H1 (cell line): Measurements from ENCODE around the gene TBC1D16. TPM values are rescaled to one million over a fixed set of nuclear protein-coding genes. Genes with fewer than 3 reads are reported as not detected.

Source experiments
- CTCF ChIA-PET: fragments of 300-600 bp; sonication (Branson Sonifier 250); formaldehyde crosslinking; loops from one replicate; lab custom pipeline; 2021; ENCODE audit not compliant: partially characterized antibody; lab: Charles Lee
- POLR2A ChIA-PET: fragments of 300-600 bp; sonication (Branson Sonifier 250); formaldehyde crosslinking; loops from one replicate; lab custom pipeline; 2021; ENCODE audit warnings: inconsistent platforms; ENCODE audit not compliant: partially characterized antibody; lab: Charles Lee
- DNase-seq, 2 experiments: peaks; one replicate each; pipeline versions ENCODE4 v3.0.0 to v3.0.0-alpha.2; 2010 to 2022; ENCODE audit warnings: low spot score in 2 of 2, low read depth in 1 of 2, mixed read lengths in 1 of 2
- FAIRE-seq: peaks from 2 replicates; lab custom pipeline; 2011; peaks lifted over from hg19 to GRCh38; lab: Jason Lieb, UNC
- H2AFZ ChIP-seq: 2 replicates; pipeline ENCODE4 v1.8.1; 2012; ENCODE audit warnings: low read length, inconsistent platforms
- H2AK5ac ChIP-seq: 2 replicates; pipeline ENCODE4 v1.6.1; 2013; ENCODE audit warnings: low read depth, low read length
- H2BK120ac ChIP-seq: replicated peaks from 2 replicates; pipeline ENCODE3; 2013; ENCODE audit warnings: low read depth, low read length, inconsistent platforms
- H2BK12ac ChIP-seq: 2 replicates; pipeline ENCODE4 v1.6.1; 2013; ENCODE audit warnings: low read depth, low read length
- H2BK15ac ChIP-seq: 2 replicates; pipeline ENCODE4 v1.6.1; 2013; ENCODE audit warnings: low read length
- H2BK20ac ChIP-seq: 2 replicates; pipeline ENCODE4 v1.6.1; 2013; ENCODE audit warnings: low read length
- H2BK5ac ChIP-seq: 2 replicates; pipeline ENCODE4 v1.6.1; 2013; ENCODE audit warnings: low read depth, low read length
- H3K14ac ChIP-seq: 2 replicates; pipeline ENCODE4 v1.6.1; 2013; ENCODE audit warnings: inconsistent platforms; ENCODE audit not compliant: insufficient read length
- H3K18ac ChIP-seq: 2 replicates; pipeline ENCODE4 v1.6.1; 2013; ENCODE audit warnings: low read length; ENCODE audit errors: extremely low read depth
- H3K23ac ChIP-seq: 2 replicates; pipeline ENCODE4 v1.6.1; 2013; ENCODE audit warnings: inconsistent platforms; ENCODE audit not compliant: insufficient read length
- H3K23me2 ChIP-seq: 2 replicates; pipeline ENCODE4 v1.6.1; 2013; ENCODE audit warnings: low read depth, low read length
- H3K27ac ChIP-seq: 2 replicates; pipeline ENCODE4 v1.6.1; 2011; ENCODE audit warnings: low read depth, low read length, inconsistent platforms
- H3K27me3 ChIP-seq, 4 experiments: replicated peaks in 1 of 4; 1 replicate in 1 of 4; 2 replicates in 3 of 4; pipeline versions ENCODE4 v1.6.1 to v1.8.1; 2011 to 2013; ENCODE audit warnings: low read length in 3 of 4, mild to moderate bottlenecking in 3 of 4, inconsistent platforms in 2 of 4, mixed read lengths in 2 of 4, moderate library complexity in 1 of 4; ENCODE audit not compliant: control insufficient read depth in 3 of 4, insufficient read depth in 3 of 4; ENCODE audit errors: extremely low read depth in 1 of 4
- H3K36me3 ChIP-seq, 4 experiments: 2 replicates each; pipeline versions ENCODE4 v1.6.1 to v1.8.1; 2011 to 2013; ENCODE audit warnings: mild to moderate bottlenecking in 4 of 4, low read length in 3 of 4, moderate library complexity in 2 of 4, control low read depth in 1 of 4, inconsistent platforms in 1 of 4; ENCODE audit not compliant: insufficient read depth in 4 of 4, control insufficient read depth in 2 of 4
- H3K4ac ChIP-seq: replicated peaks from 2 replicates; pipeline ENCODE3; 2013; ENCODE audit warnings: low read length, low read depth, mixed read lengths, inconsistent platforms; ENCODE audit not compliant: insufficient read length
- H3K4me1 ChIP-seq, 4 experiments: replicated peaks in 1 of 4; 1 replicate in 1 of 4; 2 replicates in 3 of 4; pipeline versions ENCODE4 v1.6.1 to v1.8.1; 2011 to 2013; ENCODE audit warnings: low read length in 3 of 4, inconsistent platforms in 2 of 4, mixed read lengths in 1 of 4; ENCODE audit not compliant: insufficient read depth in 4 of 4, control insufficient read depth in 3 of 4
- H3K4me2 ChIP-seq, 2 experiments: 2 replicates each; pipeline versions ENCODE4 v1.6.1 to v1.8.1; 2011 to 2013; ENCODE audit warnings: low read depth in 2 of 2, low read length in 2 of 2, control low read depth in 1 of 2, inconsistent platforms in 1 of 2, mild to moderate bottlenecking in 1 of 2; ENCODE audit not compliant: insufficient read depth in 1 of 2
- H3K4me3 ChIP-seq, 4 experiments: fragments of 200-600, 300-600 bp in 1 of 4; sonication (generic), shearing (Covaris generic), sonication (Bioruptor Twin) in 1 of 4; 2 replicates each; pipeline versions ENCODE4 v1.5.1 to v1.8.1; 2011 to 2016; ENCODE audit warnings: low read length in 4 of 4, low read depth in 3 of 4, control low read depth in 2 of 4, inconsistent platforms in 2 of 4, mild to moderate bottlenecking in 2 of 4, mixed read lengths in 1 of 4, moderate library complexity in 1 of 4; ENCODE audit not compliant: insufficient read depth in 2 of 4; ENCODE audit errors: extremely low read depth in 1 of 4
- H3K56ac ChIP-seq: replicated peaks from 2 replicates; pipeline ENCODE3; 2013; ENCODE audit warnings: low read depth, mild to moderate bottlenecking, mixed read lengths, low read length, inconsistent platforms; ENCODE audit not compliant: insufficient read length
- H3K79me1 ChIP-seq: 2 replicates; pipeline ENCODE4 v1.6.1; 2013; ENCODE audit warnings: low read depth, low read length, control low read depth
- H3K79me2 ChIP-seq, 2 experiments: 2 replicates each; pipeline versions ENCODE4 v1.6.1 to v1.8.1; 2012 to 2013; ENCODE audit warnings: low read length in 2 of 2, mild to moderate bottlenecking in 2 of 2, inconsistent platforms in 1 of 2; ENCODE audit not compliant: insufficient read depth in 2 of 2, control insufficient read depth in 1 of 2
- H3K9ac ChIP-seq, 4 experiments: replicated peaks in 1 of 4; 1 replicate in 1 of 4; 2 replicates in 3 of 4; pipeline versions ENCODE4 v1.6.1 to v1.8.1; 2011 to 2013; ENCODE audit warnings: low read depth in 3 of 4, low read length in 3 of 4, control low read depth in 2 of 4, mild to moderate bottlenecking in 2 of 4, moderate library complexity in 2 of 4, inconsistent platforms in 1 of 4; ENCODE audit errors: extremely low read depth in 1 of 4
- H3K9me3 ChIP-seq, 2 experiments: 2 replicates each; pipeline versions ENCODE4 v1.6.1 to v1.8.1; 2012 to 2013; ENCODE audit warnings: mild to moderate bottlenecking in 2 of 2, moderate library complexity in 2 of 2, control low read depth in 1 of 2, inconsistent platforms in 1 of 2, low read depth in 1 of 2, low read length in 1 of 2, mixed read lengths in 1 of 2; ENCODE audit not compliant: insufficient read depth in 2 of 2
- H4K20me1 ChIP-seq, 2 experiments: replicated peaks in 1 of 2; 2 replicates each; pipeline versions ENCODE3 to v1.8.1; 2011 to 2013; ENCODE audit warnings: inconsistent platforms in 2 of 2, low read length in 2 of 2, mild to moderate bottlenecking in 1 of 2; ENCODE audit not compliant: insufficient read depth in 2 of 2, control insufficient read depth in 1 of 2
- H4K5ac ChIP-seq: 2 replicates; pipeline ENCODE4 v1.6.1; 2013; ENCODE audit warnings: low read length, low read depth, mixed read lengths, inconsistent platforms; ENCODE audit not compliant: insufficient read length
- H4K8ac ChIP-seq: 2 replicates; pipeline ENCODE4 v1.8.0; 2013; ENCODE audit warnings: mild to moderate bottlenecking, moderate library complexity, low read length, inconsistent platforms; ENCODE audit not compliant: insufficient read depth; ENCODE audit errors: extremely low read depth
- H4K91ac ChIP-seq: replicated peaks from 2 replicates; pipeline ENCODE3; 2013; ENCODE audit warnings: low read length, mixed read lengths, inconsistent platforms; ENCODE audit not compliant: insufficient read length
- ATF2 ChIP-seq: IDR thresholded peaks from 2 replicates; pipeline ENCODE4 v1.6.1; 2012; ENCODE audit warnings: low read length, inconsistent platforms
- ATF3 ChIP-seq: IDR thresholded peaks from 2 replicates; pipeline ENCODE4 v1.6.1; 2011; ENCODE audit warnings: low read depth, mild to moderate bottlenecking, low read length; ENCODE audit not compliant: insufficient read depth
- CREB1 ChIP-seq: IDR thresholded peaks from 2 replicates; pipeline ENCODE4 v1.6.1; 2012; ENCODE audit warnings: inconsistent platforms
- EGR1 ChIP-seq: IDR thresholded peaks from 2 replicates; pipeline ENCODE4 v1.6.1; 2011; ENCODE audit warnings: low read depth, low read length, borderline replicate concordance
- KDM4A ChIP-seq: IDR thresholded peaks from one replicate; pipeline ENCODE4 v1.7.1; 2012; ENCODE audit warnings: low read depth, mild to moderate bottlenecking, moderate library complexity, low read length, inconsistent platforms; ENCODE audit not compliant: severe bottlenecking
- KDM5A ChIP-seq: fragments of 200-600 bp; IDR thresholded peaks from 2 replicates; pipeline ENCODE4 v1.7.1; 2012; ENCODE audit warnings: mild to moderate bottlenecking, low read length, inconsistent platforms, mixed read lengths
- RBBP5 ChIP-seq: IDR thresholded peaks from 2 replicates; pipeline ENCODE4 v1.7.1; 2012; ENCODE audit warnings: low read depth, mild to moderate bottlenecking, inconsistent platforms, low read length, moderate library complexity, borderline replicate concordance
- SIX5 ChIP-seq: IDR thresholded peaks from 2 replicates; pipeline ENCODE4 v1.6.1; 2011; ENCODE audit warnings: mild to moderate bottlenecking, low read depth, low read length
- TEAD4 ChIP-seq: IDR thresholded peaks from 2 replicates; pipeline ENCODE4 v1.6.1; 2012; ENCODE audit warnings: low read depth, low read length, inconsistent platforms, mixed read lengths
- WGBS, 2 experiments: shearing (Covaris generic) in 1 of 2; methylation state at CpG; one replicate each; pipeline versions ENCODE4 v1.1.6 to v1.1.7; 2013 to 2015; ENCODE audit warnings: low lambda C conversion rate in 2 of 2, mixed read lengths in 2 of 2, inconsistent platforms in 1 of 2, low coverage in 1 of 2, missing lambda C conversion rate in 1 of 2; ENCODE audit not compliant: insufficient replicate concordance in 2 of 2, insufficient coverage in 1 of 2, insufficient read length in 1 of 2; ENCODE audit errors: extremely low coverage in 1 of 2, missing lambda C conversion rate in 1 of 2; 5-methylcytosine and 5-hydroxymethylcytosine counted together
- polyA plus RNA-seq, 7 experiments: library from polyadenylated mRNA; depleted of rRNA in 3 of 7; stranded (reverse) in 5 of 7; unstranded in 2 of 7; fragments of >200 nt in 5 of 7; fragments of 200-250 nt in 2 of 7; gene quantifications; 1 replicate in 5 of 7; 2 replicates in 1 of 7; 4 replicates in 1 of 7; pipeline versions ENCODE4 v1.2.1 to v1.2.3, GENCODE V29; 2011 to 2013; ENCODE audit warnings: missing spikeins in 2 of 7, mixed read lengths in 2 of 7
- total RNA-seq: library from RNA; stranded (reverse); fragmentation: NEBNext Ultra II Directional; extraction: Animal tissue kit (Norgen Biotek cat#: 25700); gene quantifications from 2 replicates; pipeline ENCODE4 v1.2.1, GENCODE V29; 2021

Gene TBC1D16
- total and polyA plus RNA-seq, 2 of the 8 experiments (the other 6 are each of a cell fraction or from before 2014, with no cell fraction given) = 21.1 to 109 TPM

GRCh38 chr17:79991140-79991923 is 44.3 kb downstream of the TBC1D16 start:
- Histone ChIP-seq H3K56ac (no peak overlapping the region), H2AK5ac (no peak overlapping the region), H2BK20ac (0 out of 2 replicates have a peak overlapping the region, but pooled peaks have one; percentile 80), H3K23ac (no peak overlapping the region), H3K4me2 (peak overlapping the region; percentile 54 to 67), H2BK5ac (peak overlapping the region; percentile 47), H3K4me3 (peak overlapping the region in 1 of 4 experiments; percentile 55; a peak in 3 of 8 replicates), H3K14ac (no peak overlapping the region), H3K18ac (peak overlapping the region; percentile 38; the same call in 1 of the 2 replicates), H4K8ac (no peak overlapping the region), H3K9me3 (no peaks in the 10 kb centered on the region), H4K91ac (peak overlapping the region; percentile 49), H2AFZ (no peak overlapping the region), H2BK12ac (peak overlapping the region; percentile 68; the same call in 1 of the 2 replicates), H3K79me1 (peaks cover 11% of the 10 kb centered on the region), H3K4me1 (peaks cover 15 to 37% (median 28%) of the 10 kb centered on the region in 4 experiments), H4K5ac (no peak overlapping the region), H2BK15ac (peak overlapping the region; percentile 90), H3K23me2 (no peaks in the 10 kb centered on the region), H3K27me3 (peaks cover 0 to 2% (median 0%) of the 10 kb centered on the region in 4 experiments; a peak in 2 of 7 replicates), H4K20me1 (peaks cover 9 to 17% of the 10 kb centered on the region in 2 experiments), H3K36me3 (peaks cover 0 to 2% (median 0%) of the 10 kb centered on the region in 4 experiments; a peak in 1 of 8 replicates), H3K4ac (no peak overlapping the region), H3K79me2 (peaks cover 0 to 26% of the 10 kb centered on the region in 2 experiments; a peak in 1 of 4 replicates), H3K9ac (no peak overlapping the region), H3K27ac (peak overlapping the region; percentile 53; the same call in 1 of the 2 replicates), H2BK120ac (no peak overlapping the region)
- 78% methylated on average over 16 of the region's 30 CpGs; no CpG with 5 or more reads in 1 of the 2 experiments for WGBS, 2 experiments
- ChIA-PET CTCF (interaction anchor here (0.6 to 4.6 kb wide), 16 partner anchors 11 to 183 kb away, joined by 3 to 53 read pairs (median 6); no protein-coding TSS in a partner anchor), POLR2A (interaction anchor here (1.1 to 3.7 kb wide), 13 partner anchors 12 to 194 kb away, joined by 3 to 20 read pairs (median 5); partner anchors contain the start of gene CBX8)
- peak; percentile 44 to 90 for DNase-seq
- FAIRE-seq = no peak
- TF ChIP-seq KDM5A = 0 out of 2 replicates have a peak, but pooled peaks have one; percentile 20
- TF ChIP-seq ATF3 = no peak
- no peak for TF ChIP-seq TEAD4
- TF ChIP-seq SIX5 = no peak
- TF ChIP-seq ATF2 = no peak
- TF ChIP-seq RBBP5 = no peak
- TF ChIP-seq KDM4A = no peak
- no peak for TF ChIP-seq CREB1
- TF ChIP-seq EGR1 = peak; percentile 48; the same call in 1 of the 2 replicates
